SK-N-SH (cell line): ENCODE results near the gene PCNA. TPM values are rescaled to one million over a fixed set of nuclear protein-coding genes. Genes with fewer than 3 reads are reported as not detected.

Experiments used
- CTCF ChIA-PET: fragments of 300-600, 350-600 bp; formaldehyde crosslinking; extraction: SDS; loops from one replicate; lab custom pipeline; 2021; lab: Yijun Ruan, JAX
- POLR2A ChIA-PET: fragments of 350-600 bp; sonication (Branson Sonifier 250); formaldehyde crosslinking; extraction: SDS; loops from one replicate; lab custom pipeline; 2020; ENCODE audit warnings: antibody characterized with exemption, inconsistent platforms; lab: Yijun Ruan, JAX
- DNase-seq: peaks from one replicate; pipeline ENCODE4 v3.0.0; 2012
- H2AFZ ChIP-seq: fragments of 200-600 bp; sonication (generic); 2 replicates; pipeline ENCODE4 v1.8.1; 2016; ENCODE audit warnings: antibody characterized with exemption, mild to moderate bottlenecking, low read depth
- H3F3A ChIP-seq: fragments of 200-600 bp; sonication (generic); replicated peaks from 2 replicates; pipeline ENCODE3; 2016; ENCODE audit warnings: antibody characterized with exemption, mild to moderate bottlenecking; ENCODE audit not compliant: insufficient read depth
- H3K27ac ChIP-seq, 2 experiments: fragments of 200-500 bp in 1 of 2; fragments of 200-600 bp in 1 of 2; sonication (Bioruptor generic) in 1 of 2; sonication (generic), shearing (Covaris generic) in 1 of 2; 2 replicates each; pipeline versions ENCODE4 v1.5.1 to v1.6.1; 2014 to 2016; ENCODE audit warnings: low read depth in 2 of 2, inconsistent platforms in 1 of 2, low read length in 1 of 2, mild to moderate bottlenecking in 1 of 2, mixed read lengths in 1 of 2
- H3K27me3 ChIP-seq: fragments of 200-600 bp; sonication (generic), shearing (Covaris generic); 2 replicates; pipeline ENCODE4 v1.6.1; 2016; ENCODE audit warnings: mixed run types; ENCODE audit not compliant: insufficient read depth
- H3K36me3 ChIP-seq, 2 experiments: fragments of 200-500 bp in 1 of 2; fragments of 200-600 bp in 1 of 2; sonication (Bioruptor generic) in 1 of 2; sonication (generic) in 1 of 2; replicated peaks in 1 of 2; 2 replicates each; pipeline versions ENCODE3 to v1.5.1; 2014 to 2016; ENCODE audit warnings: low read length in 1 of 2, mild to moderate bottlenecking in 1 of 2; ENCODE audit not compliant: insufficient read depth in 2 of 2, control insufficient read depth in 1 of 2
- H3K4me1 ChIP-seq, 2 experiments: fragments of 200-500 bp in 1 of 2; fragments of 200-600 bp in 1 of 2; sonication (Bioruptor generic) in 1 of 2; sonication (generic), shearing (Covaris generic) in 1 of 2; 2 replicates each; pipeline versions ENCODE4 v1.5.1 to v1.6.1; 2014 to 2016; ENCODE audit warnings: low read depth in 1 of 2, low read length in 1 of 2, mixed run types in 1 of 2; ENCODE audit not compliant: insufficient read depth in 2 of 2, control insufficient read depth in 1 of 2
- H3K4me2 ChIP-seq: fragments of 200-600 bp; sonication (generic), shearing (Covaris generic); 2 replicates; pipeline ENCODE4 v1.6.1; 2017; ENCODE audit warnings: mixed run types
- H3K4me3 ChIP-seq, 2 experiments: fragments of 200-500 bp in 1 of 2; fragments of 200-600 bp in 1 of 2; sonication (Bioruptor generic) in 1 of 2; sonication (generic), shearing (Covaris generic) in 1 of 2; 2 replicates each; pipeline versions ENCODE4 v1.5.1 to v1.8.1; 2014 to 2016; ENCODE audit warnings: low read depth in 2 of 2, inconsistent platforms in 1 of 2, low read length in 1 of 2, mild to moderate bottlenecking in 1 of 2, mixed read lengths in 1 of 2, moderate library complexity in 1 of 2
- H3K79me2 ChIP-seq: fragments of 200-600 bp; sonication (generic); 2 replicates; pipeline ENCODE4 v1.8.1; 2017; ENCODE audit warnings: mild to moderate bottlenecking; ENCODE audit not compliant: insufficient read depth
- H3K9ac ChIP-seq: fragments of 200-600 bp; sonication (generic); 2 replicates; pipeline ENCODE4 v1.6.1; 2017; ENCODE audit warnings: mixed run types
- H3K9me2 ChIP-seq: fragments of 200-600 bp; sonication (generic); 2 replicates; pipeline ENCODE4 v1.6.1; 2017; ENCODE audit warnings: mixed run types
- H3K9me3 ChIP-seq: fragments of 200-600 bp; sonication (generic); 2 replicates; pipeline ENCODE4 v1.6.1; 2017; ENCODE audit warnings: mixed run types, mild to moderate bottlenecking, moderate library complexity
- H4K20me1 ChIP-seq: fragments of 200-600 bp; sonication (generic); 2 replicates; pipeline ENCODE4 v1.6.1; 2017; ENCODE audit warnings: mild to moderate bottlenecking, mixed run types; ENCODE audit not compliant: insufficient read depth
- CHD2 ChIP-seq: fragments of 150-350 bp; IDR thresholded peaks from 2 replicates; pipeline ENCODE4 v1.6.1; 2018; ENCODE audit warnings: low read length; ENCODE audit not compliant: partially characterized antibody
- EP300 ChIP-seq, 2 experiments: IDR thresholded peaks; 2 replicates each; pipeline versions ENCODE4 v1.4.0 to v1.6.1; 2012; ENCODE audit warnings: borderline replicate concordance in 1 of 2, low read depth in 1 of 2, low read length in 1 of 2
- GABPA ChIP-seq: IDR thresholded peaks from 2 replicates; pipeline ENCODE4 v1.4.0; 2012; ENCODE audit warnings: low read depth, mild to moderate bottlenecking
- MAX ChIP-seq: IDR thresholded peaks from 2 replicates; pipeline ENCODE4 v1.4.0; 2012; ENCODE audit warnings: low read depth
- MXI1 ChIP-seq: IDR thresholded peaks from 2 replicates; pipeline ENCODE4 v1.6.1; 2012; ENCODE audit warnings: mild to moderate bottlenecking, low read depth, low read length, improper control_type of control experiment
- NFIC ChIP-seq: IDR thresholded peaks from 2 replicates; pipeline ENCODE4 v1.4.0; 2012; ENCODE audit warnings: borderline replicate concordance
- NRF1 ChIP-seq: IDR thresholded peaks from 2 replicates; pipeline ENCODE4 v1.6.1; 2012; ENCODE audit warnings: low read depth, mild to moderate bottlenecking, low read length
- PBX3 ChIP-seq: IDR thresholded peaks from 2 replicates; pipeline ENCODE4; 2012
- RAD21 ChIP-seq: IDR thresholded peaks from 2 replicates; pipeline ENCODE4 v1.6.1; 2012; ENCODE audit warnings: mild to moderate bottlenecking, low read length
- RCOR1 ChIP-seq: fragments of 150-350 bp; IDR thresholded peaks from 2 replicates; pipeline ENCODE4 v1.6.1; 2017; ENCODE audit warnings: antibody characterized with exemption, low read length
- REST ChIP-seq: IDR thresholded peaks from 2 replicates; pipeline ENCODE4 v1.6.1; 2012; ENCODE audit warnings: mild to moderate bottlenecking, low read depth, low read length, moderate library complexity
- TAF1 ChIP-seq: IDR thresholded peaks from 2 replicates; pipeline ENCODE4 v1.6.1; 2012; ENCODE audit warnings: low read depth, mild to moderate bottlenecking, low read length, moderate library complexity, borderline replicate concordance
- TCF12 ChIP-seq: IDR thresholded peaks from 2 replicates; pipeline ENCODE4 v1.4.0; 2012
- TEAD4 ChIP-seq: IDR thresholded peaks from 2 replicates; pipeline ENCODE4 v1.4.0; 2012; ENCODE audit warnings: mild to moderate bottlenecking, borderline replicate concordance; ENCODE audit not compliant: insufficient read depth
- USF1 ChIP-seq: IDR thresholded peaks from 2 replicates; pipeline ENCODE4 v1.4.0; 2012; ENCODE audit warnings: low read depth, borderline replicate concordance
- USF2 ChIP-seq: fragments of 150-350 bp; IDR thresholded peaks from 2 replicates; pipeline ENCODE4 v1.6.1; 2017; ENCODE audit warnings: antibody characterized with exemption, low read length, low read depth, borderline replicate concordance
- YY1 ChIP-seq: IDR thresholded peaks from 2 replicates; pipeline ENCODE4 v1.4.0; 2012; ENCODE audit warnings: low read depth, mild to moderate bottlenecking
- WGBS: methylation state at CpG from one replicate; pipeline ENCODE4 v1.1.6; 2017; ENCODE audit warnings: low lambda C conversion rate; 5-methylcytosine and 5-hydroxymethylcytosine counted together
- polyA plus RNA-seq, 3 experiments: library from polyadenylated mRNA; depleted of rRNA; stranded (reverse); fragments of >200 nt; gene quantifications; 2 replicates each; pipeline ENCODE4 v1.2.3, GENCODE V29; 2012

The PCNA gene
- polyA plus RNA-seq, 1 of the 3 experiments (the other 2 are of a cell fraction), result 185 TPM

- TF ChIP-seq EP300 (IDR thresholded peaks at IDR 0.05; ENCODE audit: borderline replicate concordance in 1 of 2, low read depth in 1 of 2, low read length in 1 of 2), result no peak
- TF ChIP-seq YY1, result no peak
- TF ChIP-seq PBX3, result no peak
- no peak for TF ChIP-seq TAF1
- TF ChIP-seq CHD2, result no peak
- TF ChIP-seq TCF12, result no peak
- no peak for TF ChIP-seq RCOR1
- no peak for TF ChIP-seq GABPA
- TF ChIP-seq USF1, result no peak
- TF ChIP-seq TEAD4, result no peak
- TF ChIP-seq MXI1, result no peak
- TF ChIP-seq NRF1, result no peak
- TF ChIP-seq REST, result no peak
- TF ChIP-seq MAX, result no peak
- TF ChIP-seq USF2, result no peak
- no peak for TF ChIP-seq RAD21
- no peak for TF ChIP-seq NFIC
- Histone ChIP-seq H3K79me2 (peaks cover 26% of the 10 kb centered on the region), H3K36me3 (peaks cover 2 to 4% of the 10 kb centered on the region in 2 experiments), H3F3A (peaks cover 3% of the 10 kb centered on the region), H3K9me2 (no peaks in the 10 kb centered on the region), H3K9ac (no peak overlapping the region), H3K4me3 (no peak overlapping the region), H2AFZ (no peak overlapping the region), H3K27me3 (no peaks in the 10 kb centered on the region), H3K4me2 (no peak overlapping the region), H3K27ac (no peak overlapping the region), H4K20me1 (peaks cover 16% of the 10 kb centered on the region), H3K9me3 (no peaks in the 10 kb centered on the region), H3K4me1 (peaks cover 1 to 12% of the 10 kb centered on the region in 2 experiments; a peak in 3 of 4 replicates)
- ChIA-PET CTCF (interaction anchor here (1.1 kb wide), 1 partner anchor 69 kb away, joined by 5 read pairs; no protein-coding TSS in a partner anchor), POLR2A (no interaction called here)
- 92% methylated on average over 1 of the region's 1 CpG for WGBS
- no peak for DNase-seq
Observed at GRCh38 chr20:5122873-5123260, 3.1 kb upstream of the PCNA start.
